Measurements from ENCODE around the gene ZCCHC7. TPM values are rescaled to one million over a fixed set of nuclear protein-coding genes. Genes with fewer than 3 reads are reported as not detected.

Gene ZCCHC7
- total and polyA plus RNA-seq, 4 donors = 7.7 to 28.0 (median 12.6) TPM

- H3K9me3 ChIP-seq (ENCODE audit: control insufficient read depth in 4 of 4, insufficient read depth in 3 of 4, low read length in 3 of 4) = no peaks in the 10 kb centered on the region
- 92 to 96% methylated on average over 2 of the region's 2 CpGs for WGBS, 2 donors
- no peak for DNase-seq
- no peak overlapping the region for H3K9ac ChIP-seq (ENCODE audit: insufficient read depth in 1 of 2, low read length in 2 of 2)
- no peaks in the 10 kb centered on the region for H3K27me3 ChIP-seq (ENCODE audit: control insufficient read depth in 3 of 3, insufficient read depth in 3 of 3, low read length in 2 of 3)
- peaks cover 0 to 4% (median 2%) of the 10 kb centered on the region in 4 donors for H3K36me3 ChIP-seq (ENCODE audit: control insufficient read depth in 4 of 4, insufficient read depth in 4 of 4, low read length in 4 of 4)
- H3K4me1 ChIP-seq (ENCODE audit: control insufficient read depth in 5 of 5, insufficient read depth in 5 of 5, low read length in 5 of 5) = peaks cover 0 to 2% (median 0%) of the 10 kb centered on the region in 5 donors
- H3K4me3 ChIP-seq = no peak overlapping the region
- no peak for TF ChIP-seq CTCF (IDR thresholded peaks at IDR 0.05; ENCODE audit: control extremely low read depth, extremely low read depth)
- no peak for ATAC-seq (ENCODE audit: insufficient read depth, low FRiP score)
- no peak overlapping the region for H3K27ac ChIP-seq (ENCODE audit: low read depth in 1 of 2, low read length in 1 of 2)
These were observed 47.2 kb downstream of the ZCCHC7 start for GRCh38 chr9:37167456-37168047.

GRCh38 chr9:37172557-37172956 is 52.2 kb downstream of the ZCCHC7 start:
- no peak for TF ChIP-seq CTCF (IDR thresholded peaks at IDR 0.05; ENCODE audit: control extremely low read depth, extremely low read depth)
- H3K4me1 ChIP-seq (ENCODE audit: control insufficient read depth in 5 of 5, insufficient read depth in 5 of 5, low read length in 5 of 5) = peaks cover 0 to 2% (median 0%) of the 10 kb centered on the region in 5 donors
- no peak overlapping the region for H3K9ac ChIP-seq (ENCODE audit: insufficient read depth in 1 of 2, low read length in 2 of 2)
- DNase-seq = no peak
- no peak overlapping the region for H3K27ac ChIP-seq (ENCODE audit: low read depth in 1 of 2, low read length in 1 of 2)
- no peak for ATAC-seq (ENCODE audit: insufficient read depth, low FRiP score)
- no peaks in the 10 kb centered on the region for H3K27me3 ChIP-seq (ENCODE audit: control insufficient read depth in 3 of 3, insufficient read depth in 3 of 3, low read length in 2 of 3)
- H3K36me3 ChIP-seq (ENCODE audit: control insufficient read depth in 4 of 4, insufficient read depth in 4 of 4, low read length in 4 of 4) = peaks cover 0 to 4% (median 3%) of the 10 kb centered on the region in 4 donors
- H3K4me3 ChIP-seq = no peak overlapping the region
- WGBS, 2 donors = 82 to 85% methylated on average over 4 of the region's 4 CpGs
- H3K9me3 ChIP-seq (ENCODE audit: control insufficient read depth in 4 of 4, insufficient read depth in 3 of 4, low read length in 3 of 4) = no peaks in the 10 kb centered on the region

GRCh38 chr9:37174247-37174646 is 53.9 kb downstream of the ZCCHC7 start:
- Histone ChIP-seq H3K4me3 (no peak overlapping the region), H3K27me3 (ENCODE audit: control insufficient read depth in 3 of 3, insufficient read depth in 3 of 3, low read length in 2 of 3) (no peaks in the 10 kb centered on the region), H3K9me3 (ENCODE audit: control insufficient read depth in 4 of 4, insufficient read depth in 3 of 4, low read length in 3 of 4) (no peaks in the 10 kb centered on the region), H3K36me3 (ENCODE audit: control insufficient read depth in 4 of 4, insufficient read depth in 4 of 4, low read length in 4 of 4) (peaks cover 0 to 4% (median 1%) of the 10 kb centered on the region in 4 donors), H3K4me1 (ENCODE audit: control insufficient read depth in 5 of 5, insufficient read depth in 5 of 5, low read length in 5 of 5) (peaks cover 0 to 2% (median 0%) of the 10 kb centered on the region in 5 donors), H3K9ac (ENCODE audit: insufficient read depth in 1 of 2, low read length in 2 of 2) (no peak overlapping the region), H3K27ac (ENCODE audit: low read depth in 1 of 2, low read length in 1 of 2) (no peak overlapping the region)
- ATAC-seq (ENCODE audit: insufficient read depth, low FRiP score) (no peak), DNase-seq (no peak)
- no peak for TF ChIP-seq CTCF (IDR thresholded peaks at IDR 0.05; ENCODE audit: control extremely low read depth, extremely low read depth)
- WGBS, 2 donors = 77 to 81% methylated on average over 2 of the region's 2 CpGs

GRCh38 chr9:37178742-37179141 is 58.4 kb downstream of the ZCCHC7 start:
- Histone ChIP-seq H3K4me3 (no peak overlapping the region), H3K4me1 (ENCODE audit: control insufficient read depth in 5 of 5, insufficient read depth in 5 of 5, low read length in 5 of 5) (peaks cover 0 to 8% (median 0%) of the 10 kb centered on the region in 5 donors), H3K27me3 (ENCODE audit: control insufficient read depth in 3 of 3, insufficient read depth in 3 of 3, low read length in 2 of 3) (no peaks in the 10 kb centered on the region), H3K27ac (ENCODE audit: low read depth in 1 of 2, low read length in 1 of 2) (no peak overlapping the region), H3K9me3 (ENCODE audit: control insufficient read depth in 4 of 4, insufficient read depth in 3 of 4, low read length in 3 of 4) (no peaks in the 10 kb centered on the region), H3K36me3 (ENCODE audit: control insufficient read depth in 4 of 4, insufficient read depth in 4 of 4, low read length in 4 of 4) (peaks cover 0 to 4% (median 2%) of the 10 kb centered on the region in 4 donors), H3K9ac (ENCODE audit: insufficient read depth in 1 of 2, low read length in 2 of 2) (no peak overlapping the region)
- TF ChIP-seq CTCF (IDR thresholded peaks at IDR 0.05; ENCODE audit: control extremely low read depth, extremely low read depth) = no peak
- no peak for ATAC-seq (ENCODE audit: insufficient read depth, low FRiP score)
- no peak for DNase-seq
- WGBS, 2 donors = 95 to 96% methylated on average over 2 of the region's 2 CpGs

All from lung (tissue), 12 donors.